Muscle of leg (tissue), 11 donors: Measurements from ENCODE around the gene POGZ. TPM values are rescaled to one million over a fixed set of nuclear protein-coding genes. Genes with fewer than 3 reads are reported as not detected.
"Not testable (repeated sequence)": the region's sequence is repeated elsewhere in the genome, so short reads cannot be mapped to it uniquely, and the experiment has no call there.

Experiments
- DNase-seq: peaks from one replicate; pipeline ENCODE4 v3.0.0; 2013
- H3K27ac ChIP-seq: one replicate; pipeline ENCODE4 v1.5.1; 2013; ENCODE audit warnings: mild to moderate bottlenecking, low read length, control low read depth
- H3K27me3 ChIP-seq: one replicate; pipeline ENCODE4 v1.6.1; 2013; ENCODE audit warnings: low read length; ENCODE audit not compliant: control insufficient read depth, insufficient read depth
- H3K36me3 ChIP-seq: one replicate; pipeline ENCODE4 v1.6.1; 2013; ENCODE audit warnings: low read length; ENCODE audit not compliant: control insufficient read depth, insufficient read depth
- H3K4me1 ChIP-seq: one replicate; pipeline ENCODE4 v1.6.1; 2013; ENCODE audit warnings: low read length; ENCODE audit not compliant: control insufficient read depth, insufficient read depth
- H3K4me3 ChIP-seq: one replicate; pipeline ENCODE4 v1.5.1; 2013; ENCODE audit warnings: low read length, control low read depth
- H3K9me3 ChIP-seq: replicated peaks from 2 replicates; pipeline ENCODE4 v1.6.1; 2013; ENCODE audit warnings: low read depth, low read length; ENCODE audit not compliant: control insufficient read depth
- WGBS: methylation state at CpG from one replicate; pipeline ENCODE4 v1.1.5; 2013; ENCODE audit warnings: missing lambda C conversion rate; ENCODE audit not compliant: insufficient coverage; 5-methylcytosine and 5-hydroxymethylcytosine counted together
- polyA plus RNA-seq, 8 donors: library from polyadenylated mRNA; unstranded; fragments of 120-200 nt; gene quantifications; one replicate each; pipeline versions ENCODE4 v1.2.1 to v1.2.3, GENCODE V29; 2013; ENCODE audit warnings: inconsistent platforms in 1 of 8, low replicate concordance in 1 of 8; ENCODE audit not compliant: insufficient read length in 8 of 8, insufficient read depth in 1 of 8
- total RNA-seq: library from RNA; stranded (reverse); fragments of 120-200 nt; gene quantifications from one replicate; pipeline ENCODE4 v1.2.4, GENCODE V29; 2013

The POGZ gene
- total and polyA plus RNA-seq, 9 donors = 37.7 to 66.0 (median 49.5) TPM

DNA sequence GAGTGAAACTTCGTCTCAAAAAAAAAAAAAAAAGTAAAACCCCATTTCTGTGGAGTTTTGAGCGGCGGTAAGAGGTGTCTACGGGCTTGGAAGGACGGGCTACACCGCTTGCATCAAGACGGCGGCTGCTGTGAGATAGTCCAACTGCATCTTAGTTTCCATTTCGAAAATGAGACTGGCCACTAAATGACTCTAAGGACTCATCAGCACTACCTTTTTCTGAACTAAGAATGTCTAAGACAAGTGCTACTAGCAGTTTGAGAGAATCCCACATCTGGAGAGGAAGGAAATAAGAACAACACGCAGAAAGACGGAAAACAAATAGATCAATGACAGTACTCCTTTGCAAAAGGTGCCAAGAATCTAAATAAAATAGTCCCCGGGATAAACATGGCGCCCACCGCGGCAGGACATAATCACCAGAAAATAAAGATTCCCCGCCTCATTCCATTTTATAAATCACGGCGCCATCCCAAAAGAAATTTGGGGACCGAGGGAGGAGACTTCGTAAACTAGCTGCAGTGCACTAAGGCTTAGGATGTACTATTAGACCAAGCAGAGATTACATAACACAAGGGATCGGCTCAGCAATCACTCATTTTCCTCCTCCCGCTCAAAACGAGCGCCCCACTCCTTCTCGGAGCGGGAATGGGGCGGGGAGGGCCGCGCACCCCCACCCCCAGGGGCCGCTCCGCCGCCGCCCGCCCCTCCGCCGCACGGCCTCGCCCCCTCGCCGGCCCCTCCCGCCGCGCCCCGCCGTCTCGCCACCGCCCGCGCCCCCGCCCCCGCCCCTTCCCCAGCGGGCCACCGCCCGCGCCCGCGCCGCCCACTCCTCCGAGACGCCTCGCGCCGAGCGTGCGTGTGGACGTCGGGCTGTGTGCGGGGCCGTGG is 1.1 kb downstream of the POGZ start:
- Histone ChIP-seq H3K4me1 (peaks cover 14% of the 10 kb centered on the region), H3K36me3 (no peaks in the 10 kb centered on the region), H3K4me3 (peak overlapping the region; percentile 60), H3K9me3 (no peaks in the 10 kb centered on the region), H3K27ac (peak overlapping the region; percentile 99), H3K27me3 (peaks cover 7% of the 10 kb centered on the region)
- DNase-seq = peak; percentile 96
- WGBS = 0% methylated on average over 40 of the region's 69 CpGs

DNA sequence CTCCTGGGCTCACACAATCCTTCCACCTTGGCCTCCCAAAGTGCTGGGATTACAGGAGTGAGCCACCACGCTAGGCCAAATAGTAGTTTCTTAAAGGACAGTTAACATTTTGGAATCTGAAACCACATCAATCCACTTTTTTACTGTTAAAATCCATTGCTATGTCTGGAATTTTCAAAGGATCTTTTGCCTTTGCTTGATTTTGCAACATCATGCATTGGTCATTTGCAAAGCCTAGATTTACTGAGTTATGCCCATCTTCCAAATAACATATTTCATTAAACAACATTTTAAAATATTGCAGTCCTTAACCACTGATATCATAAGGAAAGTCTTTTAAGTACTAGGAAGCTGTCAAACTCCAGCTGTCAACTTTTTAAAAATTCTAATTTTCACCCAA is 3.3 kb downstream of the POGZ start:
- Histone ChIP-seq H3K9me3 (no peaks in the 10 kb centered on the region), H3K4me3 (no peak overlapping the region), H3K4me1 (peaks cover 14% of the 10 kb centered on the region), H3K27me3 (no peaks in the 10 kb centered on the region), H3K27ac (no peak overlapping the region), H3K36me3 (no peaks in the 10 kb centered on the region)
- no peak for DNase-seq
- 60% methylated on average over 1 of the region's 1 CpG for WGBS

DNA sequence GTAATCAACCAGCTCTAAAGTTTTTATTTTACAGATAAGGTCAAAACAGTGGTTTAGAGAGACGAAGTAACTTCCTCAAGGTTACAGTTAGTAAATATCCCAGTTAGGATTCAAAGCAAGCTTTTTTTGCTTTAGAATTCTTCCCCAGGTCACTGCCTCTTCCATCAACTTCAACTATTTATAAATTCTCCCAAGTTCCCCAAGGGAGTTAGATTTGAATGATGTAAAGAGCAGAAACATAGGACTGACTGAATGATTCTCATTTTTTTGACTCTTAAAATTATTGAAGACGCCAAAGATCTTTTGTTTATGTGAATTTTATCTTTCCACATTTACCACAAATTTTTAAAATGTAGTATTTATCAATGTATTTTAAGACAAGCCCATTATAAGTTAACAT is 4.1 kb downstream of the POGZ start:
- H3K27me3 ChIP-seq = no peaks in the 10 kb centered on the region
- WGBS = no CpG with 5 or more reads among the region's 2 CpGs
- H3K9me3 ChIP-seq = no peaks in the 10 kb centered on the region
- H3K36me3 ChIP-seq = no peaks in the 10 kb centered on the region
- DNase-seq = peak; percentile 18
- peaks cover 14% of the 10 kb centered on the region for H3K4me1 ChIP-seq
- no peak overlapping the region for H3K4me3 ChIP-seq
- no peak overlapping the region for H3K27ac ChIP-seq

DNA sequence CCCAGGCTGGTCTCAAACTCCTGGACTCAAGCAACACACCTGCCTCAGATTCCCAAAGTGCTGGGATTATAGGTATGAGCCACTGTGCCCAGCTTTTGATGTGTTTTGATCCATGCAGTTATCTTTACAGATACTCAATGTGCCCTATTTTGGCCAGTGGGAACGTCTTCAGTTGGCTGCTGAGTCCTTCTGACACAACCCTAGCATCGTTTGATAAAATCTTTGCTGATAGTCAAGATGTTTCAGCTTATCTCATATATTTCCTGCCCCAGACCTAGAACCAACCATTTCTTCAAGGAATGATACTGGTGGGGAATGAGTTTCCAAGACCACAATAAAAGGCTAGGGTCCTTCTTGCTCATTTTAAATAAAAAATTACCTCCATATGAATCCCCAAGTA is 11.6 kb downstream of the POGZ start:
- Histone ChIP-seq H3K27ac (no peak overlapping the region), H3K27me3 (no peaks in the 10 kb centered on the region), H3K4me3 (no peak overlapping the region), H3K4me1 (no peaks in the 10 kb centered on the region), H3K36me3 (no peaks in the 10 kb centered on the region), H3K9me3 (no peaks in the 10 kb centered on the region)
- no peak for DNase-seq
- whole genome bisulfite sequencing = 80% methylated on average over 1 of the region's 2 CpGs

DNA sequence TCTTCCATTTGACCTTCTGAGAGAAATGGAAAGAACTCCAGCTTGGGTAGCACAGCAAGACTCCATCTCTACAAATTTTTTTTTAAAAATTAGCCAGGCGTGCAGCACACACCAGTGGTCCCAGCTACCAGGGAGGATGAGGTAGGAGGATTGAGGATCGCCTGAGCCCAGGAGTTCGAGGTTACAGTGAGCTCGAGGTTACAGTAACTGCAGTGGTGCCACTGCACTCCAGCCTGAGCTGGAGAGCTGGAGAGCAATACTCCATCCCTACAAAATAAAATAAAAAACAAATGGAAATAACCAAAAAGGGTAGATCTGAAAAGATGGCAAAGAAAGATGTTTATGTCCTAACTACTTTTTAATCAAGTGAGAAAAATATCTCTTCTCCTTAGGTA is 14.5 kb downstream of the POGZ start:
- Histone ChIP-seq H3K27ac (no peak overlapping the region), H3K4me3 (no peak overlapping the region), H3K9me3 (no peaks in the 10 kb centered on the region), H3K27me3 (no peaks in the 10 kb centered on the region), H3K36me3 (peaks cover 13% of the 10 kb centered on the region), H3K4me1 (no peaks in the 10 kb centered on the region)
- WGBS = no CpG with 5 or more reads among the region's 4 CpGs
- DNase-seq = no peak

DNA sequence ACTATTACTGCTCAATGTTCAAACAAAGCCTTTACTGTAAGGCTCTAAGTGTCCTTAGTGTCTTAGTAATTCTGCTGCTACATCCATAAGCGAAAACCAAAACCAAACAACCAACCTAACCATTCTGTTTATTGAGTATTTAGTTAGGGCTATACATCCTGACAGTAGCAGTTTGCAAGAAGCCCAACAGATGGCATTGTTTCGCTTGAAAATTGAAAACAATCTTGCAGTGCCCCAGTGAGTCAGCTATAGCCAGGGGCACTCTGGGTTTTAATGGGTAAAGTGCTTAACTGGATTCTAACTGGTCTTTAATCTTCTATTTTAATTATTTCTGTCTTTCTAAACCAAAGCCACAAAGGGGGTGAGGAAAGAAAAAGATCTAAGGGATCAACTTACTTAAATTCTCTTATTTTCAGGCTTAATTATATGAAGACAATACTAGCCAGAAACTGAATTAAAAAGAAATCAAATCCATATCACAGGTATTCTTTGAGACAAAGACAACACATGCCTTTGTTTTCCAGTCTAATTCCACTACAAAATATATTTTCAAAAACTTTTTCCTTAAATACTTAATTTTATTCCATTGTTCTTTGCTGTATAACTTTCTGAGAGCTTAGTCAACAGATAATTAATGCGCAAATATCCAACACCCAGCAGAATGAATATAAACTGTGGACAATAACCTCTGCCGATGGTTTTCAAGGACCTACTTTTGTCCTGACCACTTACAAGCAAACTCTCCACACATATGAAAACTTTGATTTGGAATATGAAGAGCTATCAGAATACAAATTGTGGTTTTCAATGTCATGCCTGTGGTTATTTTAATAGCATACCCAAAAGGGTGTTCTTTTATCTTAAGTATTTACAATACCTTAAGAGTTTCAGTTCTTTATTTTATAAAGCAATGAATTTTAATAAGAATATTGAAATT is 15.2 kb downstream of the POGZ start:
- H3K27me3 ChIP-seq = no peaks in the 10 kb centered on the region
- WGBS = no CpG with 5 or more reads among the region's 4 CpGs
- no peak overlapping the region for H3K4me3 ChIP-seq
- H3K4me1 ChIP-seq = no peaks in the 10 kb centered on the region
- no peaks in the 10 kb centered on the region for H3K9me3 ChIP-seq
- DNase-seq = peak; percentile 73
- H3K27ac ChIP-seq = no peak overlapping the region
- H3K36me3 ChIP-seq = peaks cover 15% of the 10 kb centered on the region

DNA sequence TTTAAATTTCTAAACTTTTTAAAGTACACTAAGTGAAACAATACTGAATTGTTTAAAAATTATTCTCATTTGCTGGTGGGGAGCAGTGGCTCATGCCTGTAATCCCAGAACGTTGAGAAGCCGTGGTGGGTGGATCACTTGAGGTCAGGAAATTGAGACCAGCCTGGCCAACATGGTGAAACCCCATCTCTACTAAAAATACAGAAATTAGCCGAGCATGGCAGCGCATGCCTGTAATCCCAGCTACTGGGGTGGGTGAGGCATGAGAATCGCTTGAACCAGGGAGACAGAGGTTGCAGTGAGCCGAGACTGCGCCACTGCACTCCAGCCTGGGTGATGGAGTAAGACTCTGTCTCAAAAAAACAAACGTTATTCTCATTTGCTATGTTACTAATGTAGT is 21.9 kb downstream of the POGZ start:
- not testable (repeated sequence) for DNase-seq, H3K27me3 ChIP-seq, H3K4me3 ChIP-seq, H3K9me3 ChIP-seq, H3K4me1 ChIP-seq, H3K27ac ChIP-seq
- H3K36me3 ChIP-seq = peaks cover 26% of the 10 kb centered on the region
- 89% methylated on average over 3 of the region's 8 CpGs for WGBS

DNA sequence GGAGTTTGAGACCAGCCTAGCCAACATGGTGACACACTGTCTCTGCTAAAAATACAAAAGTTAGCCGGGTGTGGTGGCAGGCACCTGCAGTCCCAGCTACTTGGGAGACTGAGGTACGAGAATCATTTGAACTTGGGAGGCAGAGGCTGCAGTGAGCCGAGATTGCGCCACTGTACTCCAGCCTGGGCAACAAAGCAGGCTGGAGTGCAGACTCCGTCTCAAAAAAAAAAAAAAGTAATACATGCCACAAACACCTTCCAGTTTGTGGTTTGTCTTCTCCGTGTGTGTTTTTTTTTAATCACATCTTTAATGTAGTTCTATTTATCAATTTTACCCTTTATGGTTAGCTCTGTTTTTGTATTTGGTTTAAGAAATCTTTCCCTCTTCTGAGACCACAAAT is 22.3 kb downstream of the POGZ start:
- H3K4me3 ChIP-seq = no peak overlapping the region
- no peak for DNase-seq
- H3K27me3 ChIP-seq = no peaks in the 10 kb centered on the region
- no peak overlapping the region for H3K27ac ChIP-seq
- no peaks in the 10 kb centered on the region for H3K4me1 ChIP-seq
- H3K9me3 ChIP-seq = no peaks in the 10 kb centered on the region
- peaks cover 25% of the 10 kb centered on the region for H3K36me3 ChIP-seq
- no CpG with 5 or more reads among the region's 6 CpGs for WGBS

DNA sequence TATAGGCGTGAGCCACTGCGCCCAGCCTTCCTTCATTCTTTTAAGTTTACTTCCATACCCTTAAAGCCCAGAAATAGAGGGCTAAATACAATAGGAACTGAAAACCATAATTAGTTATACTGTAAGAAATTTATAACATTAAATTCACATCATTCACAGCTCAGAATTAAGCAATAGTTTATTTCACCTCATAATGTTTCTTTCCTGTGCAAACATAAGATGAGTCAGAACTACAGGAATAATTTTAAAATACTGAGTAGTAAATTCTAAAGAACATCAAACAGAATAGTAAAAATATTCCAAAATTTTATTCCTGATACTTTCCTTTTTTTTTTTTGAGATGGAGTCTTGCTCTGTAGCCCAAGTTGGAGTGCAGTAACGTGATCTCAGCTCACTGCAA is 24.1 kb downstream of the POGZ start:
- no peak overlapping the region for H3K4me3 ChIP-seq
- H3K9me3 ChIP-seq = no peaks in the 10 kb centered on the region
- no peaks in the 10 kb centered on the region for H3K4me1 ChIP-seq
- WGBS = no CpG with 5 or more reads among the region's 3 CpGs
- peaks cover 17% of the 10 kb centered on the region for H3K36me3 ChIP-seq
- H3K27me3 ChIP-seq = no peaks in the 10 kb centered on the region
- no peak overlapping the region for H3K27ac ChIP-seq
- DNase-seq = no peak

DNA sequence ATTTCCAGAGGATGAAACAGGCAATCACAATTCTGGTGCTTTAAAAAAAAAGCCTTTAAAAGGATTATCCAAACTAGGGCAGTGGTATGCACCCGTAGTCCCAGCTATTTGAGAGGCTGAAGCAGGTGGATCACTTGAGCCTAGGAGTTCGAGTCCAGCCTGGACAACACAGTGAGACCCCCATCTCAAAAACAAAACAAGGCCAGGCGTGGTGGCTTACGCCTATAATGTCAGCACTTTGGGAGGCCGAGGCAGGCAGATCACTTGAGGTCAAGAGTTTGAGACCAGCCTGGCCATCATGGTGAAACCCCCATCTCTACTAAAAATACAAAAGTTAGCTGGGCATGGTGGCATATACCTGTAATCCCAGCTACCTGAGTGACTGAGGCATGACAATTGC is 25.5 kb downstream of the POGZ start:
- H3K4me3 ChIP-seq, H3K27ac ChIP-seq, H3K4me1 ChIP-seq, H3K27me3 ChIP-seq, H3K9me3 ChIP-seq, DNase-seq: not testable (repeated sequence)
- WGBS = 89% methylated on average over 3 of the region's 5 CpGs
- H3K36me3 ChIP-seq = peaks cover 21% of the 10 kb centered on the region
